ENCODE measurements around the gene CDC42BPA.
A peak's percentile ranks its signal among the peaks of the same experiment; 100 is the strongest.

Gene CDC42BPA

DNA sequence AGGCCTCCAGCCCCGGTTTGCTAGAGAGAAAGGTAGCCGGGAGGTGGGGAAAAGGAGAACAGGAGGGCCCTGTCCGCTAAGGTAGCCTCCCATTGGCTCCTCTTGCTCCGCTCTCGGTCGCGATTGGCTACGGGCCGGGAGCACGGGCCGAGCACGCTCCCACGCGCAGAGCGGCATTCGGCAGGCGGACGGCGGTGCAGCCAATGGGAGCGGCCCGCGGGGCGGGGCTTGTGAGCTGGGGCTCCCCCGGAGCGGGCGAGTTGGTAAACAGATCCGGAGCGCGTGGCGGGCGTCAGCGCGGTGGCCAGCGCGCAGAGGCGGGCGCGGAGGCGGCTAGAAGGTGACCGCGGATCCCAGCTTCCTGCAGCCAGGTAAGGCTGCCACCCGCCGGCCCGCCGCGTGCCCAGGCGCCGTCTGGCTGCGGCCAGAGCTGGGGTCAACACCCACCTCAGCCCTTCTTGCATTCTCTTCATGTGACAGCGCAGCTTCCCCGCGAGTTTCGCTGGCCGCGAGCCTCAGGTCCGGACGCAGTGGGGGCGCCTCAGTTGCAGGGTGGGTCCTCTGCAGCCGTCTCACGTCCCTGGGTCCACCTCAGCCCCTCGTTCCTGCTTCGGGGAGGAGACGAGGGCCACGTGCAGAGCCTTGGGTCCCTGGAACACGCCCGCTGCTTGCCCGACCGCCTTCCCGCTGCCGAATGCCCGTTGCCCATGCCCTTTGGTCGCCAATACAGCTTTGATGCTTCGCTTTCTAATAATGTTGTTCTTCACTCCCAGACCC lies 378.1 kb downstream of the CDC42BPA start, which contains the start of gene COQ8A:
COQ8A (plus strand) TSS at position 266 of the 777 bp plus-strand sequence. CDS start 21,092 bp downstream, outside the sequence.
- Histone ChIP-seq H3K4me1 (ENCODE audit: insufficient read depth, low read length) (peaks cover 53% of the 10 kb centered on the region), H3K9me3 (ENCODE audit: low read length) (no peaks in the 10 kb centered on the region), H3K9ac (ENCODE audit: low read length) (peak within 1 kb of the TSS; percentile 81), H3K36me3 (ENCODE audit: insufficient read depth, low read length) (no peaks in the 10 kb centered on the region), H3K27ac (ENCODE audit: low read depth, low read length) (peak within 1 kb of the TSS; percentile 100), H3K27me3 (ENCODE audit: control insufficient read depth in 1 of 2, insufficient read depth in 2 of 2, low read length in 2 of 2) (no peaks in the 10 kb centered on the region), H3K4me3 (ENCODE audit: low read depth in 1 of 2, low read length in 2 of 2) (peak within 1 kb of the TSS; percentile 79 to 94)
